GM10266 (cell line): ENCODE results near the gene BHLHE23.

Experiments used
- DNase-seq: peaks from one replicate; pipeline ENCODE4 v3.0.0; 2012; ENCODE audit errors: extremely low spot score
- TF ChIP-seq, protein P1 (sequence below): IDR thresholded peaks from 2 replicates; pipeline ENCODE4 v1.5.1; 2012; ENCODE audit warnings: mild to moderate bottlenecking, low read depth; ENCODE audit not compliant: control insufficient read depth, insufficient read depth; ENCODE audit errors: missing control alignments

The BHLHE23 gene

DNA sequence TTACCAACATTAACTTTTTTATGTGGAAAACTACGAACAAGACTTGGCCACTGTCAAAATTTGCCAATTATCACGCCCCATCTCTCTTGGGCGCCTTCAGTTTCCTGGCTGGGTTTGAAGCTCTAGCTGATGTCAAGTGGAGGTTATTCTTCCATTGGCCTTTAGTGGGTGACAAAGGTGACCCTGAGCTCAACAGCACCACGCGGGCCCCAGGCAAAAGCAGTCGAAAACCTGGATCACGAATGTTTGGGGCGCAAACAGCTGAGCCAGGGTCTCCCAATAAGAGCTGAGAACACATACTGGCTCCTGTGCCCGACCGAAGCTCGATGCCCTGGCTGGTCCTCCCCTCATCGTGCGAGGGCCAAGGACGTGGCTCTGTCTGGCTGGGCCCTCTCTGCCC is 27.5 kb downstream of the BHLHE23 start:
- TF ChIP-seq, protein P1, sequence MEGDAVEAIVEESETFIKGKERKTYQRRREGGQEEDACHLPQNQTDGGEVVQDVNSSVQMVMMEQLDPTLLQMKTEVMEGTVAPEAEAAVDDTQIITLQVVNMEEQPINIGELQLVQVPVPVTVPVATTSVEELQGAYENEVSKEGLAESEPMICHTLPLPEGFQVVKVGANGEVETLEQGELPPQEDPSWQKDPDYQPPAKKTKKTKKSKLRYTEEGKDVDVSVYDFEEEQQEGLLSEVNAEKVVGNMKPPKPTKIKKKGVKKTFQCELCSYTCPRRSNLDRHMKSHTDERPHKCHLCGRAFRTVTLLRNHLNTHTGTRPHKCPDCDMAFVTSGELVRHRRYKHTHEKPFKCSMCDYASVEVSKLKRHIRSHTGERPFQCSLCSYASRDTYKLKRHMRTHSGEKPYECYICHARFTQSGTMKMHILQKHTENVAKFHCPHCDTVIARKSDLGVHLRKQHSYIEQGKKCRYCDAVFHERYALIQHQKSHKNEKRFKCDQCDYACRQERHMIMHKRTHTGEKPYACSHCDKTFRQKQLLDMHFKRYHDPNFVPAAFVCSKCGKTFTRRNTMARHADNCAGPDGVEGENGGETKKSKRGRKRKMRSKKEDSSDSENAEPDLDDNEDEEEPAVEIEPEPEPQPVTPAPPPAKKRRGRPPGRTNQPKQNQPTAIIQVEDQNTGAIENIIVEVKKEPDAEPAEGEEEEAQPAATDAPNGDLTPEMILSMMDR = no peak
- no peak for DNase-seq

DNA sequence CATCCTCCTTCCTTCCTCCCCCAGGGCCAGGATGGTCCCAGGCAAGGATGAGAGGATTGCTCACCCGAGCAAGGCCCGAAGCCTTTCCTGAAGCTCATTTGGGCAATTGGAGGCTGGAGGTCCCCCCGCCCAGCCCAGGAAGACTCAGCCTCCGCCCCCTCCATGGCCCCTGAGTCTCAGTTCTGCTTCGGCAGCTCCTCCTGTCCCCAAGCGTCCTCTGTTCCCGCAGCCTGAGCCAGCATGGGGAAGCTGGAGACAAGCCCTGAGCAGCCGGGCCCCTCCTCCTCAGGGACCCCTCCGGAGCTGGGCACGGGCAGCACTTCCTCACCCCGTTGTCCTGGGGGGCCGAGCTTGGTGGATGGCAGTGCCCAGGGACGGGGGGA is 28.2 kb downstream of the BHLHE23 start:
- TF ChIP-seq, protein P1 = no peak
- peak; percentile 70 for DNase-seq

DNA sequence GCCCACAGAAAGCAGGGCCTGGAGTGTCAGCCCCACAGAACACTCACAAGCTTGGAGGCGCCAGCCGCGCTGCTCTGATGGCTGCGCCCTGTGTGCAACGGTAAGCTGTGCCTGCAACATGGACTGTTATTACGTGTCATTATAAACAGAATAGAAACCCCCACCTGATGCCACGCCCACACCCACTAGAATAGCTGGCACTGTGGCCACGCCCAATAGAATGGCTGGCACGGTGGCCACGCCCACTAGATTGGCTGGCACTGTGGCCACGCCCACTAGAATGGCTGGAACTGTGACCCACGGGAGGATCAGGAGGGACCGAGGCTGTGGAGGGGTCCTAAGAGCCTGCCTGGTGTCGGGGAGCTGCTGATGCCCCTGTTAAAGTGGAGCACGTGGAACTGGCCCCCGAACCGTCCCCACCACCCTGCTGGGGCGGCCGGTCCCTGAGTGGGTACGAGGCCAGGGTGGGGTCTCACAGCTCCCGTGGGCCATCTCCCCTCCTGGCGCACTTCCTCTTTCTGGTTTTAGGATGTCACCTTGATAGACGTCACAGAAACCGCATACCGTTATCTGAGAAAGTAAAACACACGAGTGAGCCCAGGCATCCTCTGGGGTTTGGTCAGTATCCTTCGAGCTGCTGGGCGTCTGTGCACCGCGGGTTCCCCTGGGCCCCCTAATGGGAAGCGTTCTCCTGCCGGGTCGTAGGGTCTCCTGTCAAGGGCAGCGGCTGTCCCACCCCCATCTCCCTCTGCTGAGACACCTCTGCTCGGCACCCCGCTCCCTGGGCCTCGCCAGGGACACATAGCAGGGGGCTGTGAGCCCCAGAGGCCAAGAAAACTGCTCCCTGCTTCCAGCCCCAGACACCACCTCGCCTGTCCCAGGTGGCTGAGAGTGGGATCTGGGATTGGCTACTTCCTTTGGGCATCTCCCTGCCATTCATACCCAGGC is 28.9 kb downstream of the BHLHE23 start:
- TF ChIP-seq, protein P1 = no peak
- DNase-seq = peak; percentile 87

DNA sequence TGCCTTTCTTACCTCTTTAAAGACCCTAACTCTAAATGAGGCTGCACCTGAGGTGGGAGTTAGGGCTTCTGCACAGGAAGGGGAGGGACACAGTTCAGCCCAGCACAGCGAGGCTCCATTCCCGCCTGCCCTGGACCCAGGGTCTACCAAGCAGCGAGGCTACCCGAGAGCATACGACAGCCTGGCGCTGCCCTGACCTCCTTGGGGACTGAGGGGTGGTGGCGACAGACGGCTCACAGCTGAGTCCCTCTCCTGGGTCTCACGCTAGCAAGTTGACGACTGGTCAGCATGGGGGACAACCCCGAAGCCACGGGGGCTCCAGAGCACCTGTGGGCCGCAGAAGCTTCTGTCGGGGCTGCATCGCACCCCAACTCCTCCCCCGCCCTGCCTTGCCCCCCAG is 29.9 kb downstream of the BHLHE23 start:
- TF ChIP-seq, protein P1 = no peak
- no peak for DNase-seq

DNA sequence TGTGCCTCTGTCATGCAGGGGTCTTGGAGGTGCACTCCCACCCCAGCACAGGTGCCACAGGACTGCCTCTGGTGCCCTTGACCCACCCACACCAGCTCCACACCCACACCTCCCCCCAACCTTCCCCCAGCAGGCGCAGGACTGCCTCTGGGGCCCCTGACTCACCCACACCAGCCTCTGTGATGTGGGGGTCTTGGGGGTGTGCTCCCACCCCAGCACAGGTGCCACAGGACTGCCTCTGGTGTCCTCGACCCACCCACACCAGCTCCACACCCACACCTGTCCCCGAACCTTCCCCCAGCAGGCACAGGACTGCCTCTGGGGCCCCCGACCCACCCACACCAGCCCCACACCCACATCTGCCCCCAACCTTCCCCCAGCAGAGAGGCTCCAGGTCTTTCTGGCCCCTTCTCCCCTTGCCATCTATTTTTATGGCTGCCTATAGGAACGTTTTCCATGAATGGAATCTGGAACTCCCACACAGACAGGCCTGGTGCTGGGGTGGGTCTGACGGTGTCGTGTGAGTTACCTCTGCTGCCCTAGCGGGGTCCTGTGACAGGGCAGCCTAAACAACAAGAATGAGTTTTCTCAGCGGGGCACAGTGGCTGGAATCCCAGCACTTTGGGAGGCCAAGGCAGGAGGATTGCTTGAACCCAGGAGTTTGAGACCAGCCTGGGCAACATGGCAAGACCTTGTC is 30.8 kb downstream of the BHLHE23 start:
- no peak for DNase-seq

DNA sequence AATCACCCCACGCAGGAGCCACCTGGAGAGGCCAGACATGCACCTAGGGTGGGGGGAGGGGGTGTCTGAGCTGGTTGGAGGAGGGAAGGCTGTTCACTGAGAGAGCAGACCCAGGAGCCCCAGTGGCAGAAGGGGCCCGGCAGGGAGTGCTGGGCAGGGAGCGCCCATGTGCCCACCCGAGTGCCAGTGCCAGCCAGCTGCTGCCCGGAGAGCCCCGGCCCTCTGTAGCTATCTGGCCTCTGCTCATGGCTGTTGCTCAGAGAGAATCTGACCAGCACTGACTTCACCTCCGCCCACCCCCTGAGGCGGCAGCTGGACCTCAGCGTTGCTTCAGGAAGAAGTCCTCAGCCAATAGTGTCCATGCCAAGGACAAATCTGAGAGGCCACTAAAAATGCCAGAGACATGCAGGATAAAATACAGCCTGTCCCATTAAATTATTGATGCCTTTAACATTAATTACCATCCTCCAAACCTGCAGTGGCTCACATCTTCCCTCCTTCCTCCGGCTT is 31.5 kb downstream of the BHLHE23 start:
- no peak for DNase-seq
- TF ChIP-seq, protein P1 = no peak

More for the DNA sequence above, 30.8 kb downstream of the BHLHE23 start:
- TF ChIP-seq, protein P1 = no peak
